Spleen (tissue), 7 donors: ENCODE results near the gene WDR62.

Source experiments
- POLR2A ChIP-seq, 3 donors: fragments of 450-650 bp; IDR thresholded peaks; one replicate each; pipeline ENCODE4 v1.5.1; 2017; ENCODE audit warnings: antibody characterized with exemption in 3 of 3, mild to moderate bottlenecking in 1 of 3
- POLR2AphosphoS5 ChIP-seq, 3 donors: sonication (generic); formaldehyde crosslinking; IDR thresholded peaks; one replicate each; pipeline ENCODE4 v1.5.1; 2017; ENCODE audit warnings: antibody characterized with exemption in 3 of 3
- TF ChIP-seq, protein P1 (sequence below), 11 experiments: fragments of 200-600 bp in 7 of 11; fragments of 450-650 bp in 4 of 11; sonication (generic) in 4 of 11; IDR thresholded peaks in 8 of 11; conservative IDR thresholded peaks in 3 of 11; 1 replicate in 7 of 11; 2 replicates in 4 of 11; pipeline versions ENCODE4 v1.4.0 to v1.8.0; 2016 to 2021; ENCODE audit warnings: antibody characterized with exemption in 11 of 11, inconsistent platforms in 4 of 11, mild to moderate bottlenecking in 1 of 11
- donor health status: DM: no; HTN: no; CAD: no; lungs with moderate emphysema.
- donor health status: DM: no; HTN: no; CAD: no.
- donor health status: DM: no; HTN: no; CAD: no.

DNA sequence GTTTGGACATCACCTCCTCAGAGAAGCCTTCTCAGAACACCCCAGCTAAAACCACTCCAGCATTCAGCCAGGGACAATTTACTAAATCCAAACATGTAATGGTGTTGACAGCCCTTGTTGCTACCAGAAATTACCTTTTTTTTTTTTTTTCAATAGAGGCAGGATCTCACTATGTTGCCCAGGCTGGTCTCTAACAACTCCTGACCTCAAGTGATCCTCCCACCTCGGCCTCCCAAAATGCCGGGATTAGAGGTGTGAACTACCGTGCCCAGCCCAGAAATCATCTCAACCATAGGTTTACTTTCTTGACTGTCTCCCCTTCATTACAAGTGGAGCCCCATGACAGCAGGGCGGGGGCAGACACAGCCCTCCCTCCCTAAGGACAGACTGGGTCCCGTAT is 31.3 kb upstream of the WDR62 start:
- TF ChIP-seq, protein P1, sequence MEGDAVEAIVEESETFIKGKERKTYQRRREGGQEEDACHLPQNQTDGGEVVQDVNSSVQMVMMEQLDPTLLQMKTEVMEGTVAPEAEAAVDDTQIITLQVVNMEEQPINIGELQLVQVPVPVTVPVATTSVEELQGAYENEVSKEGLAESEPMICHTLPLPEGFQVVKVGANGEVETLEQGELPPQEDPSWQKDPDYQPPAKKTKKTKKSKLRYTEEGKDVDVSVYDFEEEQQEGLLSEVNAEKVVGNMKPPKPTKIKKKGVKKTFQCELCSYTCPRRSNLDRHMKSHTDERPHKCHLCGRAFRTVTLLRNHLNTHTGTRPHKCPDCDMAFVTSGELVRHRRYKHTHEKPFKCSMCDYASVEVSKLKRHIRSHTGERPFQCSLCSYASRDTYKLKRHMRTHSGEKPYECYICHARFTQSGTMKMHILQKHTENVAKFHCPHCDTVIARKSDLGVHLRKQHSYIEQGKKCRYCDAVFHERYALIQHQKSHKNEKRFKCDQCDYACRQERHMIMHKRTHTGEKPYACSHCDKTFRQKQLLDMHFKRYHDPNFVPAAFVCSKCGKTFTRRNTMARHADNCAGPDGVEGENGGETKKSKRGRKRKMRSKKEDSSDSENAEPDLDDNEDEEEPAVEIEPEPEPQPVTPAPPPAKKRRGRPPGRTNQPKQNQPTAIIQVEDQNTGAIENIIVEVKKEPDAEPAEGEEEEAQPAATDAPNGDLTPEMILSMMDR (IDR thresholded peaks at IDR 0.05 in 8 of 11, conservative IDR thresholded peaks at IDR 0.05 in 3 of 11), result no peak
- no peak for TF ChIP-seq POLR2A (IDR thresholded peaks at IDR 0.05)
- TF ChIP-seq POLR2AphosphoS5 (IDR thresholded peaks at IDR 0.05), result no peak
